CD4-positive, alpha-beta memory T cell (primary cell): ENCODE measurements around the gene LRRC49. TPM values are rescaled to one million over a fixed set of nuclear protein-coding genes. Genes with fewer than 3 reads are reported as not detected.
"Not testable (repeated sequence)": the region's sequence is repeated elsewhere in the genome, so short reads cannot be mapped to it uniquely, and the experiment has no call there.

Source experiments
- CTCF ChIA-PET: fragments of 350-600 bp; sonication (Branson Sonifier 250); formaldehyde crosslinking; loops from one replicate; lab custom pipeline; 2021; ENCODE audit warnings: inconsistent platforms; ENCODE audit not compliant: partially characterized antibody; lab: Charles Lee
- POLR2A ChIA-PET: fragments of 350-600 bp; sonication (Branson Sonifier 250); formaldehyde crosslinking; loops from one replicate; lab custom pipeline; 2021; ENCODE audit not compliant: partially characterized antibody; lab: Charles Lee
- DNase-seq, 5 donors: peaks; one replicate each; pipeline versions ENCODE4 v3.0.0 to v3.0.0-alpha.2; 2020 to 2022; ENCODE audit warnings: mixed read lengths in 1 of 5
- H3K27ac ChIP-seq: one replicate; pipeline ENCODE4 v1.7.0; 2013; ENCODE audit warnings: low read depth, low read length
- H3K27me3 ChIP-seq: 2 replicates; pipeline ENCODE4 v1.7.0; 2013; ENCODE audit warnings: mild to moderate bottlenecking, low read length, moderate library complexity; ENCODE audit not compliant: insufficient read depth
- H3K36me3 ChIP-seq: 2 replicates; pipeline ENCODE4 v1.7.0; 2013; ENCODE audit warnings: mild to moderate bottlenecking, low read length, moderate library complexity; ENCODE audit not compliant: insufficient read depth
- H3K4me1 ChIP-seq: 2 replicates; pipeline ENCODE4 v1.7.0; 2013; ENCODE audit warnings: mild to moderate bottlenecking, low read length, moderate library complexity; ENCODE audit not compliant: insufficient read depth
- H3K4me3 ChIP-seq, 2 donors: one replicate each; pipeline ENCODE4 v1.7.0; 2013; ENCODE audit warnings: low read length in 2 of 2, mild to moderate bottlenecking in 1 of 2
- H3K9me3 ChIP-seq, 2 donors: one replicate each; pipeline ENCODE4 v1.7.0; 2013; ENCODE audit warnings: low read length in 2 of 2, control low read depth in 1 of 2; ENCODE audit not compliant: control insufficient read depth in 1 of 2
- H3K27ac Mint-ChIP-seq, 7 donors: one replicate each; pipeline ENCODE4 v1.8.0; 2020 to 2021; ENCODE audit warnings: mixed read lengths in 7 of 7, mild to moderate bottlenecking in 6 of 7, inconsistent platforms in 3 of 7, moderate library complexity in 3 of 7
- H3K27me3 Mint-ChIP-seq, 2 donors: one replicate each; pipeline ENCODE4 v1.8.0; 2020 to 2021; ENCODE audit warnings: mixed read lengths in 2 of 2
- H3K36me3 Mint-ChIP-seq, 2 donors: one replicate each; pipeline ENCODE4 v1.8.0; 2020 to 2021; ENCODE audit warnings: mixed read lengths in 2 of 2, inconsistent platforms in 1 of 2, mild to moderate bottlenecking in 1 of 2
- H3K4me1 Mint-ChIP-seq, 4 donors: one replicate each; pipeline ENCODE4 v1.8.0; 2020 to 2021; ENCODE audit warnings: mixed read lengths in 4 of 4, mild to moderate bottlenecking in 1 of 4
- H3K4me3 Mint-ChIP-seq, 8 donors: one replicate each; pipeline ENCODE4 v1.8.0; 2020 to 2021; ENCODE audit warnings: mixed read lengths in 8 of 8, mild to moderate bottlenecking in 7 of 8, moderate library complexity in 6 of 8, inconsistent platforms in 3 of 8
- H3K9me3 Mint-ChIP-seq, 8 donors: one replicate each; pipeline ENCODE4 v1.8.0; 2020 to 2021; ENCODE audit warnings: mixed read lengths in 8 of 8, mild to moderate bottlenecking in 5 of 8, inconsistent platforms in 3 of 8, moderate library complexity in 1 of 8
- intact Hi-C: fragments of 100-400 bp; cut with micrococcal nuclease; formaldehyde crosslinking; loops from one replicate; pipeline ENCODE4 v1.15.1; 2023
- polyA plus RNA-seq, 2 donors: library from polyadenylated mRNA; unstranded; fragments of 300-500 nt; fragmentation: Illumina TruSeq; gene quantifications; one replicate each; pipeline ENCODE4 v1.2.3, GENCODE V29; 2021
- total RNA-seq, 2 experiments: library from RNA; stranded (reverse); gene quantifications; one replicate each; pipeline ENCODE4 v1.2.3, GENCODE V29; 2021

LRRC49 gene
- total and polyA plus RNA-seq, 4 experiments from 2014 or later = 0.20 to 0.75 (median 0.50) TPM; not detected in 1

- intact Hi-C loops, H3K27ac ChIP-seq, H3K4me1 Mint-ChIP-seq, H3K27me3 ChIP-seq, H3K9me3 Mint-ChIP-seq, H3K9me3 ChIP-seq, H3K4me3 Mint-ChIP-seq, H3K4me1 ChIP-seq, H3K36me3 Mint-ChIP-seq, H3K27ac Mint-ChIP-seq, CTCF ChIA-PET, H3K36me3 ChIP-seq, DNase-seq, POLR2A ChIA-PET, H3K4me3 ChIP-seq: not testable (repeated sequence)
- H3K27me3 Mint-ChIP-seq = peaks cover 19 to 20% of the 10 kb centered on the region in 2 donors
Observed at GRCh38 chr15:70858614-70859321, 33.9 kb upstream of the LRRC49 start.

- Mint-ChIP-seq H3K27ac (no peak overlapping the region), H3K4me3 (no peak overlapping the region), H3K9me3 (no peaks in the 10 kb centered on the region), H3K36me3 (no peaks in the 10 kb centered on the region), H3K4me1 (peaks cover 1 to 3% (median 3%) of the 10 kb centered on the region in 4 donors), H3K27me3 (peaks cover 17 to 19% of the 10 kb centered on the region in 2 donors)
- Histone ChIP-seq H3K27ac (no peak overlapping the region), H3K9me3 (no peaks in the 10 kb centered on the region), H3K27me3 (peaks cover 4% of the 10 kb centered on the region), H3K4me3 (no peak overlapping the region), H3K4me1 (no peaks in the 10 kb centered on the region), H3K36me3 (no peaks in the 10 kb centered on the region)
- POLR2A ChIA-PET = no interaction called here
- CTCF ChIA-PET = interaction anchor here (0.9 kb wide), 1 partner anchor 10 kb away, joined by 3 read pairs; no protein-coding TSS in a partner anchor
- DNase-seq = no peak
- intact Hi-C loops = no loop called here
Observed at GRCh38 chr15:70859322-70859908, 33.2 kb upstream of the LRRC49 start.

- peaks cover 13 to 14% of the 10 kb centered on the region in 2 donors for H3K27me3 Mint-ChIP-seq
- H3K9me3 Mint-ChIP-seq = no peaks in the 10 kb centered on the region
- Histone ChIP-seq H3K27ac (no peak overlapping the region), H3K4me3 (no peak overlapping the region), H3K27me3 (no peaks in the 10 kb centered on the region), H3K4me1 (no peaks in the 10 kb centered on the region), H3K36me3 (no peaks in the 10 kb centered on the region), H3K9me3 (no peaks in the 10 kb centered on the region)
- no peaks in the 10 kb centered on the region for H3K4me1 Mint-ChIP-seq
- DNase-seq = no peak
- CTCF ChIA-PET = interaction anchor here (0.9 kb wide), 1 partner anchor 11 kb away, joined by 3 read pairs; no protein-coding TSS in a partner anchor
- H3K4me3 Mint-ChIP-seq = no peak overlapping the region
- H3K27ac Mint-ChIP-seq = no peak overlapping the region
- POLR2A ChIA-PET = no interaction called here
- H3K36me3 Mint-ChIP-seq = no peaks in the 10 kb centered on the region
- intact Hi-C loops = no loop called here
Observed at GRCh38 chr15:70859998-70860397, 32.6 kb upstream of the LRRC49 start.

- H3K27ac Mint-ChIP-seq = no peak overlapping the region
- no peaks in the 10 kb centered on the region for H3K9me3 Mint-ChIP-seq
- Histone ChIP-seq H3K4me3 (no peak overlapping the region), H3K36me3 (no peaks in the 10 kb centered on the region), H3K9me3 (no peaks in the 10 kb centered on the region), H3K27me3 (no peaks in the 10 kb centered on the region), H3K27ac (no peak overlapping the region), H3K4me1 (no peaks in the 10 kb centered on the region)
- ChIA-PET POLR2A (no interaction called here), CTCF (no interaction called here)
- H3K27me3 Mint-ChIP-seq = peaks cover 3 to 7% of the 10 kb centered on the region in 2 donors
- H3K4me3 Mint-ChIP-seq = no peak overlapping the region
- H3K36me3 Mint-ChIP-seq = no peaks in the 10 kb centered on the region
- H3K4me1 Mint-ChIP-seq = no peaks in the 10 kb centered on the region
- intact Hi-C loops = no loop called here
- no peak for DNase-seq
Observed at GRCh38 chr15:70863450-70864218, 29.0 kb upstream of the LRRC49 start.

GRCh38 chr15:70866982-70867641, 25.5 kb upstream of the LRRC49 start:
- no peaks in the 10 kb centered on the region for H3K36me3 Mint-ChIP-seq
- H3K27ac ChIP-seq = no peak overlapping the region
- intact Hi-C loops = no loop called here
- H3K9me3 ChIP-seq = no peaks in the 10 kb centered on the region
- no peak overlapping the region for H3K4me3 ChIP-seq
- no peaks in the 10 kb centered on the region for H3K36me3 ChIP-seq
- CTCF ChIA-PET = no interaction called here
- H3K4me1 Mint-ChIP-seq = no peaks in the 10 kb centered on the region
- H3K9me3 Mint-ChIP-seq = peaks cover 0 to 2% (median 0%) of the 10 kb centered on the region in 8 donors
- H3K27me3 ChIP-seq = no peaks in the 10 kb centered on the region
- no peaks in the 10 kb centered on the region for H3K4me1 ChIP-seq
- POLR2A ChIA-PET = no interaction called here
- H3K4me3 Mint-ChIP-seq = no peak overlapping the region
- DNase-seq = no peak
- H3K27ac Mint-ChIP-seq = no peak overlapping the region
- H3K27me3 Mint-ChIP-seq = peaks cover 3 to 5% of the 10 kb centered on the region in 2 donors

- intact Hi-C loops = no loop called here
- Mint-ChIP-seq H3K27me3 (peaks cover 4 to 7% of the 10 kb centered on the region in 2 donors), H3K27ac (no peak overlapping the region), H3K36me3 (no peaks in the 10 kb centered on the region), H3K4me1 (no peaks in the 10 kb centered on the region), H3K9me3 (peaks cover 0 to 3% (median 0%) of the 10 kb centered on the region in 8 donors), H3K4me3 (no peak overlapping the region)
- POLR2A ChIA-PET = no interaction called here
- no peaks in the 10 kb centered on the region for H3K9me3 ChIP-seq
- H3K27me3 ChIP-seq = no peaks in the 10 kb centered on the region
- H3K4me3 ChIP-seq = no peak overlapping the region
- CTCF ChIA-PET = no interaction called here
- DNase-seq = no peak
- no peaks in the 10 kb centered on the region for H3K4me1 ChIP-seq
- H3K27ac ChIP-seq = no peak overlapping the region
- H3K36me3 ChIP-seq = no peaks in the 10 kb centered on the region
Observed at GRCh38 chr15:70867911-70868467, 24.6 kb upstream of the LRRC49 start.
